Lower leg skin (tissue), 4 donors: Measurements from ENCODE around the gene NACC2. TPM values are rescaled to one million over a fixed set of nuclear protein-coding genes. Genes with fewer than 3 reads are reported as not detected.

Experiments
- DNase-seq, 2 donors: peaks; one replicate each; pipeline ENCODE4 v3.0.0-alpha.2; 2019; ENCODE audit warnings: low spot score in 2 of 2
- H3K4me3 ChIP-seq: fragments of 200-600 bp; sonication (generic); 2 replicates; pipeline ENCODE4 v1.5.1; 2017; ENCODE audit warnings: mild to moderate bottlenecking, low read depth; ENCODE audit not compliant: poor library complexity, severe bottlenecking
- POLR2A ChIP-seq, 2 donors: fragments of 450-650 bp; IDR thresholded peaks; one replicate each; pipeline ENCODE4 v1.6.1; 2016 to 2017; ENCODE audit warnings: antibody characterized with exemption in 2 of 2, mild to moderate bottlenecking in 1 of 2, moderate library complexity in 1 of 2
- WGBS, 2 donors: methylation state at CpG; one replicate each; pipeline ENCODE4 v1.1.5; 2018; 5-methylcytosine and 5-hydroxymethylcytosine counted together
- intact Hi-C: fragments of 100-400 bp; cut with DNase I; formaldehyde crosslinking; loops from one replicate; pipeline ENCODE4 v1.15.0; 2023; ENCODE audit warnings: low total_unique reads
- total RNA-seq, 4 donors: library from RNA; depleted of rRNA; stranded (reverse); fragments of >200 nt; gene quantifications; one replicate each; pipeline ENCODE4 v1.1.0, GENCODE V29; 2016
- TF ChIP-seq, protein P1 (sequence below), 3 donors: fragments of 450-650 bp; IDR thresholded peaks; one replicate each; pipeline ENCODE4 v1.5.1; 2016; ENCODE audit warnings: antibody characterized with exemption in 3 of 3, mild to moderate bottlenecking in 3 of 3, moderate library complexity in 2 of 3

The NACC2 gene
- total RNA-seq, 4 donors from 2014 or later = 9.1 to 17.3 (median 13.4) TPM

DNA sequence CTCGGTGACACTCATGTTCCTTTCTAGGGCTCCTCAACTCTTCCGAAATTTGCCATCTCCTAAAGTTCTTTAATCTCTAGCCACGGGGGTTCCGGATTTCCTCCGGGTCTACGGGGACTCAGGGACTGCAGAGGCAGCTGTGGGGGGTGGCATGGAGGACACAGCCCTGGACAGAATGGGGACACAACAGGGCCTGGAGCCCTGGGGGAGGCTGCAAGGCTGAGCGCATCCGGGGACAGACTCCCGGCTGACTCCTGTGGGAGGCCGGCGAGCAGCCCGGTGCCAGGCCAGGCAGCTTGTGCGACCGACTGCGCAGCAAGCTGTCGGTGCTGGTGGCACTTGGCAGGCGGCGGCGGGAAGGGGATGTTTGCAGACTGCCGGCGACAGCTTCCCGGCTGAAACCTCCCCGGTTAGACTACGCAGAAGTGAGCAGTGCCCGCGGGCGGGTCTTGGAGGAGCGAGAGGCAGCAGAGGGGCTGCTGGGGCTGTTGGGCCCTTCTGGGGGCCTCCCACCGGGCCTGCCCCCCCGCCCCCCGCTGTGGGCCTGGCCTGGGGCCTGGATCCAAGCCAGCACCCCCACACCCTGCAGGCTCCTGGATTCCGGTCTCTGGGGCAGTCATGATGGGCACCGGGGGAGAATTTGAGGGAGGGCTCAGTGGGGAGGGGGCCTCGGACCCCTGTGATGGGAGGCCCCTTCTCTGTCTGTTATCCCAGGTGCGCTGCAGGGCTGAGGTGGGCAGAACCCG, 105.2 kb downstream of the NACC2 start:
- no peak for DNase-seq
- H3K4me3 ChIP-seq = no peak overlapping the region
- WGBS, 2 donors = 24 to 28% methylated on average over 15 to 18 of the region's 36 CpGs
- intact Hi-C loops = no loop called here
- TF ChIP-seq, protein P1, sequence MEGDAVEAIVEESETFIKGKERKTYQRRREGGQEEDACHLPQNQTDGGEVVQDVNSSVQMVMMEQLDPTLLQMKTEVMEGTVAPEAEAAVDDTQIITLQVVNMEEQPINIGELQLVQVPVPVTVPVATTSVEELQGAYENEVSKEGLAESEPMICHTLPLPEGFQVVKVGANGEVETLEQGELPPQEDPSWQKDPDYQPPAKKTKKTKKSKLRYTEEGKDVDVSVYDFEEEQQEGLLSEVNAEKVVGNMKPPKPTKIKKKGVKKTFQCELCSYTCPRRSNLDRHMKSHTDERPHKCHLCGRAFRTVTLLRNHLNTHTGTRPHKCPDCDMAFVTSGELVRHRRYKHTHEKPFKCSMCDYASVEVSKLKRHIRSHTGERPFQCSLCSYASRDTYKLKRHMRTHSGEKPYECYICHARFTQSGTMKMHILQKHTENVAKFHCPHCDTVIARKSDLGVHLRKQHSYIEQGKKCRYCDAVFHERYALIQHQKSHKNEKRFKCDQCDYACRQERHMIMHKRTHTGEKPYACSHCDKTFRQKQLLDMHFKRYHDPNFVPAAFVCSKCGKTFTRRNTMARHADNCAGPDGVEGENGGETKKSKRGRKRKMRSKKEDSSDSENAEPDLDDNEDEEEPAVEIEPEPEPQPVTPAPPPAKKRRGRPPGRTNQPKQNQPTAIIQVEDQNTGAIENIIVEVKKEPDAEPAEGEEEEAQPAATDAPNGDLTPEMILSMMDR (IDR thresholded peaks at IDR 0.05) = no peak
- TF ChIP-seq POLR2A (IDR thresholded peaks at IDR 0.05) = no peak

GRCh38 chr9:135989157-135989556, 105.9 kb downstream of the NACC2 start:
- WGBS, 2 donors = 56 to 60% methylated on average over 5 to 8 of the region's 8 CpGs
- no peak for DNase-seq
- TF ChIP-seq POLR2A (IDR thresholded peaks at IDR 0.05) = no peak
- TF ChIP-seq, protein P1 (IDR thresholded peaks at IDR 0.05) = no peak
- intact Hi-C loops = no loop called here
- no peak overlapping the region for H3K4me3 ChIP-seq

GRCh38 chr9:135988493-135988892, 106.6 kb downstream of the NACC2 start:
- intact Hi-C loops = no loop called here
- WGBS, 2 donors = 29 to 74% methylated on average over 8 to 9 of the region's 17 CpGs
- no peak overlapping the region for H3K4me3 ChIP-seq
- DNase-seq = no peak
- TF ChIP-seq POLR2A (IDR thresholded peaks at IDR 0.05) = no peak
- TF ChIP-seq, protein P1 (IDR thresholded peaks at IDR 0.05) = no peak

- intact Hi-C loops = no loop called here
- H3K4me3 ChIP-seq = no peak overlapping the region
- DNase-seq = no peak
- 63 to 74% methylated on average over 14 to 16 of the region's 16 CpGs for WGBS, 2 donors
- TF ChIP-seq POLR2A (IDR thresholded peaks at IDR 0.05) = no peak
- TF ChIP-seq, protein P1 (IDR thresholded peaks at IDR 0.05) = no peak
Observed at GRCh38 chr9:135987838-135988404, 107.2 kb downstream of the NACC2 start.

DNA sequence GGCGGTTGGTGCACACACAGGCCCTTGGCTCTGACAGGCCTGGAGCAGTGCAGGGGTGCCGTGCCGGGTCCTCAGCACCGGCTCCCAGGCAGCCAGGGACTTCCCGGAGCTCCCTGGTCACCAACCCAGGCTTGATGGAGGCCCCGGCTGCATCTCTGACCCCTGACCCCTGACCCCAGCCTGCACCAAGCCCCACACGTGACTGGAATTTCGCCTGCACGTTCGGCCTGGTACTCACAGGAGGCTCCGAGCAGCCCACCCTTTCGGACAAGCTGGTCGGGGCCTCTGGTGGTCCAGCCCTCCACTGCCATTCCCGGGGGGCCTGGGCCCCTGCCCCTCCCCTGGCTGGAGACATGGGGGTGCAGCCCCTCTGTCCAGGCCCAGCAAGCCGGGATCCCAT, 108.5 kb downstream of the NACC2 start:
- intact Hi-C loops = no loop called here
- DNase-seq = no peak
- H3K4me3 ChIP-seq = no peak overlapping the region
- 77 to 80% methylated on average over 15 of the region's 15 CpGs for WGBS, 2 donors
- TF ChIP-seq, protein P1 (IDR thresholded peaks at IDR 0.05) = no peak
- TF ChIP-seq POLR2A (IDR thresholded peaks at IDR 0.05) = no peak
